ENCODE results near the gene CLUH.
"Not testable (repeated sequence)": the region's sequence is repeated elsewhere in the genome, so short reads cannot be mapped to it uniquely, and the experiment has no call there.

CLUH gene

DNA sequence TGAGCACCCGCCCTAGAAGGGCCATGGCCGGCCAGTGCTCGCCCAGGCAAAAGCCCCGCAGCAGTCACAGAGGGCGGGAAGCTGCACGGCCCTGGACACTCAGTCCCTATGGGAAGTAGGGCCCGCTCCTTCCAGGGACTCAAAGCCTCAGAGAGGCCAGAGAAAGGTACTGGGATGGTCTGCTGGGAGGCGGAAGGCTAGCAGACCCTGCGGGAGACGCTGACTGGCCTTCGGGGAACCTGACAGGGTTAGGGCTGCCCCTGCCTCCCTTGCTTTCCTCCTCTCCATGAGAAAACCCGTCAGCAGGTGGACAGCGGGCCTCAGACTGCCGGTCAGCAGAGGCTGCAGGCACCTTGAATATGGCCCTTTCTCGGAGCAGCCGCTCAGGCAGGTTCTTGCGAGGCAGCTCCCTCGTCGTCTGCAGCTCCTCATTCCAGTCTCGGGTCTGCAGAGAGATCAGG lies 11.5 kb downstream of the CLUH start:
- H2BK12ac ChIP-seq (ENCODE audit: low read length): no peak overlapping the region
- H3K14ac ChIP-seq (ENCODE audit: low read length): no peak overlapping the region
- H2BK5ac ChIP-seq (ENCODE audit: low read depth, low read length, poor library complexity): no peak overlapping the region
- H2AFZ ChIP-seq (ENCODE audit: insufficient read depth, low read length, poor library complexity): no peak overlapping the region
- no peak overlapping the region for H2AK5ac ChIP-seq (ENCODE audit: low read length)
- no peak for DNase-seq
- no peak overlapping the region for H2BK120ac ChIP-seq (ENCODE audit: insufficient read depth, low read length, poor library complexity)
- no peak overlapping the region for H3K9ac ChIP-seq (ENCODE audit: low read length)
- H3K27ac ChIP-seq (ENCODE audit: low read depth, low read length): no peak overlapping the region
- no peak overlapping the region for H3K4me2 ChIP-seq (ENCODE audit: low read length)
- peaks cover 64 to 76% of the 10 kb centered on the region in 2 experiments for H3K36me3 ChIP-seq (ENCODE audit: control insufficient read depth in 1 of 2, insufficient read depth in 2 of 2, low read length in 2 of 2)
- no peak overlapping the region for H3K4me3 ChIP-seq (ENCODE audit: low read depth, low read length)
- no peak overlapping the region for H3K23ac ChIP-seq (ENCODE audit: low read length)
- no CpG with 5 or more reads among the region's 20 CpGs for WGBS (ENCODE audit: extremely low coverage, insufficient coverage, insufficient read length)
- no peaks in the 10 kb centered on the region for H3K79me2 ChIP-seq (ENCODE audit: control insufficient read depth, insufficient read depth, low read length, poor library complexity)
- H3K4me1 ChIP-seq (ENCODE audit: control insufficient read depth in 1 of 2, insufficient read depth in 2 of 2, low read length in 2 of 2): no peaks in the 10 kb centered on the region
- no peak overlapping the region for H4K91ac ChIP-seq (ENCODE audit: low read depth, low read length)
- peaks cover 4% of the 10 kb centered on the region for H3K9me3 ChIP-seq (ENCODE audit: insufficient read depth, low read depth, low read length)
- no peak overlapping the region for H3K4ac ChIP-seq (ENCODE audit: low read depth, low read length)
- H4K8ac ChIP-seq (ENCODE audit: low read depth, low read length): no peak overlapping the region
- H4K12ac ChIP-seq (ENCODE audit: low read depth, low read length): no peak overlapping the region
- no peaks in the 10 kb centered on the region for H3K79me1 ChIP-seq (ENCODE audit: low read length)
- H3K18ac ChIP-seq (ENCODE audit: low read length): no peak overlapping the region
- no peaks in the 10 kb centered on the region for H3K27me3 ChIP-seq (ENCODE audit: insufficient read depth, low read length)

DNA sequence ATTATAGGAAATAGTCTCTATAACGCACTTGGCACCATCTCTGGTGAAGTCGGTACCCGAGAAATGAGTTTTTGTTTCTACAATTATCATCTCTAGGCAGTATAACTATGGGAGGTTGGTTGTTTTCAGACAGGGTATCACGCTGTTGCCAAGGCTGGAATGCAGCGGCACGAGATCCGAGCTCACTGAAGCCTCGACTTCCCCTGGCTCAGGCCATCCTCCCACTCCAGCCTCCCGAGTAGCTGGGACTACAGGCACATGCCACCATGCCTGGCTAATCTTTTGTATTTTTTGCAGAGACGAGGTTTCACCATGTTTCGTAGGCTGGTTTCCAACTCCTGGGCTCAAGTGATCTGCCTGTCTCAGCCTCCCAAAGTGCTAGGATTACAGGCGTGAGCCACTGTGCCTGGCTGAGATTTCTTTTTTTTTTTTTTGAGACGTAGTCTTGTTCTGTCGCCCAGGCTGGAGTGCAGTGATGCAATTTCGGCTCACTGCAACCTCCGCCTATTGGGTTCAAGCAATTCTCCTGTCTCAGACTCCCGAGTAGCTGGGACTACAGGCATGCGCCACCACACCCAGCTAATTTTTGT lies 12.3 kb downstream of the CLUH start:
- not testable (repeated sequence) for H4K12ac ChIP-seq (ENCODE audit: low read depth, low read length); H3K27ac ChIP-seq (ENCODE audit: low read depth, low read length); DNase-seq; H3K27me3 ChIP-seq (ENCODE audit: insufficient read depth, low read length); H2AFZ ChIP-seq (ENCODE audit: insufficient read depth, low read length, poor library complexity); H3K79me1 ChIP-seq (ENCODE audit: low read length); H4K8ac ChIP-seq (ENCODE audit: low read depth, low read length); H3K4me1 ChIP-seq (ENCODE audit: control insufficient read depth in 1 of 2, insufficient read depth in 2 of 2, low read length in 2 of 2); H3K4me2 ChIP-seq (ENCODE audit: low read length); H2BK120ac ChIP-seq (ENCODE audit: insufficient read depth, low read length, poor library complexity); H3K18ac ChIP-seq (ENCODE audit: low read length); H3K4me3 ChIP-seq (ENCODE audit: low read depth, low read length); H3K23ac ChIP-seq (ENCODE audit: low read length); H2BK5ac ChIP-seq (ENCODE audit: low read depth, low read length, poor library complexity); H3K79me2 ChIP-seq (ENCODE audit: control insufficient read depth, insufficient read depth, low read length, poor library complexity); H2AK5ac ChIP-seq (ENCODE audit: low read length); H4K91ac ChIP-seq (ENCODE audit: low read depth, low read length); H3K9me3 ChIP-seq (ENCODE audit: insufficient read depth, low read depth, low read length); H3K14ac ChIP-seq (ENCODE audit: low read length); H3K4ac ChIP-seq (ENCODE audit: low read depth, low read length); H2BK12ac ChIP-seq (ENCODE audit: low read length); H3K9ac ChIP-seq (ENCODE audit: low read length)
- WGBS (ENCODE audit: extremely low coverage, insufficient coverage, insufficient read length): no CpG with 5 or more reads among the region's 18 CpGs
- H3K36me3 ChIP-seq (ENCODE audit: control insufficient read depth in 1 of 2, insufficient read depth in 2 of 2, low read length in 2 of 2): peaks cover 67 to 77% of the 10 kb centered on the region in 2 experiments

DNA sequence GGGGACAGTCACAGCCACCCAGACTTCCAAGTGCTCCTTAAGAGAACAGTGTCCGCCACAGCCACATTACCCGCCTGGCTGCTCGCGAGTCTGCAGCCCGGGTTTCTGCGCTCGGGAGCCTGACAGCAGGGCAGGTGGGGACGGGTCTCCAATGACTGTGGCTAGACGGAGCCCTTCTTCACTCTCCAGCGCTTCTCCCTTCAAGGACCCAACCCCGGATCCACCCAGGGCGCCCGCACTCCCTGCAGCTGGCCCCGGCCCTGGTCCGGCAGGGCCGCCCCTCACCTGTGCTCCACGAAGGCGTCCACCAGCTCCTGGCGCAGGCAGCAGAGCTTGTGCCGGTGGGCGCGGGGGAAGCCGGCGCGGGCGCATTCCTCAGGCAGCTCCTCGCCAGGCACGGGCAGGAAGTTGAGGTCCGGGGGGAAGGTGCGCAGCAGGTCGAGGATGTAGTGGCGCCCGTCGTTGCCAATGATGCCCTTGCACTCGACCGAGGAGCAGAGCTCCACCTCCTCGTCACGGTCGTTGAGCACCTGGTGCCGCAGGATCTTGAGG lies 13.9 kb downstream of the CLUH start:
- Histone ChIP-seq H2BK5ac (ENCODE audit: low read depth, low read length, poor library complexity) (no peak overlapping the region), H3K4ac (ENCODE audit: low read depth, low read length) (no peak overlapping the region), H4K91ac (ENCODE audit: low read depth, low read length) (no peak overlapping the region), H3K4me3 (ENCODE audit: low read depth, low read length) (no peak overlapping the region), H3K9ac (ENCODE audit: low read length) (no peak overlapping the region), H3K4me2 (ENCODE audit: low read length) (no peak overlapping the region), H3K14ac (ENCODE audit: low read length) (no peak overlapping the region), H4K12ac (ENCODE audit: low read depth, low read length) (no peak overlapping the region), H4K8ac (ENCODE audit: low read depth, low read length) (no peak overlapping the region), H3K79me1 (ENCODE audit: low read length) (no peaks in the 10 kb centered on the region), H3K23ac (ENCODE audit: low read length) (no peak overlapping the region), H2BK120ac (ENCODE audit: insufficient read depth, low read length, poor library complexity) (no peak overlapping the region), H2AFZ (ENCODE audit: insufficient read depth, low read length, poor library complexity) (no peak overlapping the region), H3K9me3 (ENCODE audit: insufficient read depth, low read depth, low read length) (peaks cover 4% of the 10 kb centered on the region), H3K27me3 (ENCODE audit: insufficient read depth, low read length) (no peaks in the 10 kb centered on the region), H3K4me1 (ENCODE audit: control insufficient read depth in 1 of 2, insufficient read depth in 2 of 2, low read length in 2 of 2) (no peaks in the 10 kb centered on the region), H3K36me3 (ENCODE audit: control insufficient read depth in 1 of 2, insufficient read depth in 2 of 2, low read length in 2 of 2) (peaks cover 68 to 73% of the 10 kb centered on the region in 2 experiments), H3K18ac (ENCODE audit: low read length) (no peak overlapping the region), H3K79me2 (ENCODE audit: control insufficient read depth, insufficient read depth, low read length, poor library complexity) (no peaks in the 10 kb centered on the region), H2BK12ac (ENCODE audit: low read length) (no peak overlapping the region), H2AK5ac (ENCODE audit: low read length) (no peak overlapping the region), H3K27ac (ENCODE audit: low read depth, low read length) (no peak overlapping the region)
- DNase-seq: no peak
- no CpG with 5 or more reads among the region's 40 CpGs for WGBS (ENCODE audit: extremely low coverage, insufficient coverage, insufficient read length)

DNA sequence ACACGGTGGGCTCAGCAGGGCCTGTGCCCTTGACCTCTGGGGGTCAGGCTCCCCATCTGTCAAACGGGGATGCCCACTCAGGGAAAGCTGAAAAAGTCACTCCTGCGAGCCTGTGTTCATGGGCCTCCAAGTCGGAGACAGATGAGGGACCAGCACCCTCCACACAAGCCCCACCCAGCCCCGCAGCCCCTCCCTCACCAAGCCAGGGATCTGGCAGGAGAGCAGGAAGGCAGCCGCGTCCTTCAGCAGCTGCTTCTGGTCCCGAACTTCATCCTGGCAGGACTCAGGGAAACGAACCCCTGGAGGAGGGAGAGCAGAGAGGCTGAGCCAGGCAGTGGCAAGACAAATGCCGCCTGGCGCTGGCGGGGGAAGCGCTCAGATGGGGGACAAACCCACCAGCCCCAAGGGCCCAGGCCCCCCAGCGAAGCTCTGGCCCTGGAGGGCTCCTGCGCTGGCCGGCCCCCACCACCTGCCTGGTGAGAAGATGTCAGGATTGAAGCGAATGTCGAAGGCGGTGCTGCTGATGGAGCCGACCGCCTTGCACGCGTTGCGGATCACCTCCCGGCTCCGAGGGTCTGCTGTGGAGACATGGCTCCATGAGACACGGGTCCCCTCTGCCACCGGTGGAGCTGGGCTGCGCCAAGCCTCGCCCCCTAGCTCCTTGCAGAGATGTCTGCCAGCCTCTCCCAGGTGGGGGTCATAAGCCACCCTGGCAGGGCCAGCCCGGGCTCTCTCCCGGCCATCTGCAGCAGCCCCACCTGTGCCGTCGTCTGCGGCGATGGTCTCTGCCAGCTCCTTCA lies 15.4 kb downstream of the CLUH start:
- no peak overlapping the region for H3K4ac ChIP-seq (ENCODE audit: low read depth, low read length)
- no peak overlapping the region for H3K4me2 ChIP-seq (ENCODE audit: low read length)
- no peak overlapping the region for H4K91ac ChIP-seq (ENCODE audit: low read depth, low read length)
- no peaks in the 10 kb centered on the region for H3K79me2 ChIP-seq (ENCODE audit: control insufficient read depth, insufficient read depth, low read length, poor library complexity)
- no peak overlapping the region for H2BK120ac ChIP-seq (ENCODE audit: insufficient read depth, low read length, poor library complexity)
- H3K18ac ChIP-seq (ENCODE audit: low read length): no peak overlapping the region
- H3K27me3 ChIP-seq (ENCODE audit: insufficient read depth, low read length): no peaks in the 10 kb centered on the region
- no peak overlapping the region for H3K27ac ChIP-seq (ENCODE audit: low read depth, low read length)
- H3K9me3 ChIP-seq (ENCODE audit: insufficient read depth, low read depth, low read length): peaks cover 5% of the 10 kb centered on the region
- no peak overlapping the region for H2BK12ac ChIP-seq (ENCODE audit: low read length)
- H3K79me1 ChIP-seq (ENCODE audit: low read length): no peaks in the 10 kb centered on the region
- H4K8ac ChIP-seq (ENCODE audit: low read depth, low read length): no peak overlapping the region
- H3K23ac ChIP-seq (ENCODE audit: low read length): no peak overlapping the region
- H4K12ac ChIP-seq (ENCODE audit: low read depth, low read length): no peak overlapping the region
- DNase-seq: no peak
- no peak overlapping the region for H3K14ac ChIP-seq (ENCODE audit: low read length)
- H3K36me3 ChIP-seq (ENCODE audit: control insufficient read depth in 1 of 2, insufficient read depth in 2 of 2, low read length in 2 of 2): peaks cover 72 to 73% of the 10 kb centered on the region in 2 experiments
- WGBS (ENCODE audit: extremely low coverage, insufficient coverage, insufficient read length): no CpG with 5 or more reads among the region's 36 CpGs
- H3K4me1 ChIP-seq (ENCODE audit: control insufficient read depth in 1 of 2, insufficient read depth in 2 of 2, low read length in 2 of 2): no peaks in the 10 kb centered on the region
- no peak overlapping the region for H3K9ac ChIP-seq (ENCODE audit: low read length)
- H2AK5ac ChIP-seq (ENCODE audit: low read length): no peak overlapping the region
- no peak overlapping the region for H2BK5ac ChIP-seq (ENCODE audit: low read depth, low read length, poor library complexity)
- no peak overlapping the region for H2AFZ ChIP-seq (ENCODE audit: insufficient read depth, low read length, poor library complexity)
- H3K4me3 ChIP-seq (ENCODE audit: low read depth, low read length): no peak overlapping the region

Data from trophoblast cell (in vitro differentiated cells and primary cell).